HEK293 (cell line): ENCODE results near the gene TADA2B.

Experiments used
- CTCF ChIA-PET: fragments of 350-600 bp; formaldehyde crosslinking; extraction: SDS; loops from one replicate; lab custom pipeline; 2021; ENCODE audit warnings: antibody characterized with exemption; lab: Yijun Ruan, JAX
- POLR2A ChIA-PET: fragments of 300-600 bp; formaldehyde crosslinking; extraction: SDS; loops from one replicate; lab custom pipeline; 2020; ENCODE audit warnings: antibody characterized with exemption, inconsistent platforms; lab: Yijun Ruan, JAX
- H3K27ac ChIP-seq: fragments of 200-500 bp; sonication (Bioruptor generic); 2 replicates; pipeline ENCODE4 v1.5.1; 2014; ENCODE audit warnings: low read depth, low read length, control low read depth, inconsistent platforms; ENCODE audit errors: extremely low read depth
- H3K36me3 ChIP-seq, 2 experiments: fragments of 200-500 bp in 1 of 2; sonication (Bioruptor generic) in 1 of 2; 1 replicate in 1 of 2; 2 replicates in 1 of 2; pipeline ENCODE4 v1.5.1; 2014 to 2017; ENCODE audit warnings: inconsistent platforms in 2 of 2, low read length in 2 of 2; ENCODE audit not compliant: control insufficient read depth in 2 of 2, insufficient read depth in 1 of 2
- H3K4me1 ChIP-seq: fragments of 200-500 bp; sonication (Bioruptor generic); 2 replicates; pipeline ENCODE4 v1.5.1; 2014; ENCODE audit warnings: mild to moderate bottlenecking, low read length, inconsistent platforms; ENCODE audit not compliant: control insufficient read depth, insufficient read depth
- H3K4me3 ChIP-seq: 2 replicates; pipeline ENCODE4 v1.5.1; 2011; ENCODE audit warnings: low read depth, mild to moderate bottlenecking, control low read depth, low read length, moderate library complexity
- H3K9me3 ChIP-seq: fragments of 200-500 bp; sonication (Bioruptor generic); 2 replicates; pipeline ENCODE4 v1.5.1; 2014; ENCODE audit warnings: low read depth, low read length, inconsistent platforms; ENCODE audit not compliant: control insufficient read depth, insufficient read depth
- EGR2 ChIP-seq: fragments of 450-650 bp; formaldehyde crosslinking; IDR thresholded peaks from 2 replicates; pipeline ENCODE4 v1.5.1; 2016; ENCODE audit warnings: low read depth, missing biosample characterization, missing genetic modification characterization
- KLF1 ChIP-seq: fragments of 450-650 bp; formaldehyde crosslinking; IDR thresholded peaks from 2 replicates; pipeline ENCODE4 v1.5.1; 2016; ENCODE audit warnings: missing biosample characterization, missing genetic modification characterization
- MEIS1 ChIP-seq: sonication (generic); formaldehyde crosslinking; IDR thresholded peaks from 2 replicates; pipeline ENCODE4 v1.8.1; 2022; ENCODE audit warnings: missing genetic modification reagents, mild to moderate bottlenecking, borderline replicate concordance
- MZF1 ChIP-seq: fragments of 450-650 bp; formaldehyde crosslinking; IDR thresholded peaks from 2 replicates; pipeline ENCODE4 v1.5.1; 2017; ENCODE audit warnings: missing biosample characterization, missing genetic modification characterization, borderline replicate concordance
- OVOL3 ChIP-seq: fragments of 450-650 bp; formaldehyde crosslinking; IDR thresholded peaks from 2 replicates; pipeline ENCODE4 v1.5.1; 2016; ENCODE audit warnings: missing biosample characterization, missing genetic modification characterization
- PRDM1 ChIP-seq: fragments of 450-650 bp; formaldehyde crosslinking; IDR thresholded peaks from 2 replicates; pipeline ENCODE4; 2016; ENCODE audit warnings: missing biosample characterization, missing genetic modification characterization
- SP3 ChIP-seq: fragments of 450-650 bp; formaldehyde crosslinking; IDR thresholded peaks from 2 replicates; pipeline ENCODE4 v1.5.1; 2016; ENCODE audit warnings: missing biosample characterization, missing genetic modification characterization
- ZFHX2 ChIP-seq: fragments of 450-650 bp; formaldehyde crosslinking; conservative IDR thresholded peaks from 2 replicates; pipeline ENCODE4 v1.5.1; 2016; ENCODE audit warnings: missing biosample characterization, missing genetic modification characterization
- ZNF221 ChIP-seq: fragments of 450-650 bp; formaldehyde crosslinking; IDR thresholded peaks from 2 replicates; pipeline ENCODE4 v1.5.1; 2017; ENCODE audit warnings: missing biosample characterization, missing genetic modification characterization, borderline replicate concordance
- ZNF24 ChIP-seq: fragments of 450-650 bp; formaldehyde crosslinking; IDR thresholded peaks from 2 replicates; pipeline ENCODE4 v1.5.1; 2016; ENCODE audit warnings: missing biosample characterization, missing genetic modification characterization
- ZNF37A ChIP-seq: fragments of 450-650 bp; IDR thresholded peaks from 2 replicates; pipeline ENCODE4 v1.5.1; 2018; ENCODE audit warnings: missing biosample characterization, missing genetic modification characterization
- ZNF48 ChIP-seq: fragments of 450-650 bp; formaldehyde crosslinking; IDR thresholded peaks from 2 replicates; pipeline ENCODE4 v1.5.1; 2016; ENCODE audit warnings: missing biosample characterization, missing genetic modification characterization
- ZNF529 ChIP-seq: fragments of 450-650 bp; formaldehyde crosslinking; IDR thresholded peaks from 2 replicates; pipeline ENCODE4 v1.5.1; 2017; ENCODE audit warnings: missing genetic modification characterization, missing biosample characterization; ENCODE audit not compliant: insufficient replicate concordance
- ZNF596 ChIP-seq: fragments of 450-650 bp; IDR thresholded peaks from 2 replicates; pipeline ENCODE4 v1.5.0; 2018; ENCODE audit warnings: missing biosample characterization, mild to moderate bottlenecking, missing genetic modification characterization, moderate library complexity
- ZNF623 ChIP-seq: fragments of 450-650 bp; formaldehyde crosslinking; IDR thresholded peaks from 2 replicates; pipeline ENCODE4 v1.5.1; 2016; ENCODE audit warnings: missing biosample characterization, missing genetic modification characterization
- ZNF629 ChIP-seq: fragments of 450-650 bp; formaldehyde crosslinking; IDR thresholded peaks from 2 replicates; pipeline ENCODE4 v1.5.1; 2017; ENCODE audit warnings: missing biosample characterization, missing genetic modification characterization
- ZNF645 ChIP-seq: fragments of 450-650 bp; formaldehyde crosslinking; IDR thresholded peaks from 2 replicates; pipeline ENCODE4; 2016; ENCODE audit warnings: missing biosample characterization, missing genetic modification characterization
- ZNF670 ChIP-seq: fragments of 450-650 bp; formaldehyde crosslinking; IDR thresholded peaks from 2 replicates; pipeline ENCODE4 v1.5.1; 2016; ENCODE audit warnings: missing biosample characterization, missing genetic modification characterization, low read depth
- ZNF768 ChIP-seq: fragments of 450-650 bp; formaldehyde crosslinking; IDR thresholded peaks from 2 replicates; pipeline ENCODE4 v1.5.1; 2018; ENCODE audit warnings: missing biosample characterization, mild to moderate bottlenecking, missing genetic modification characterization
- ZNF785 ChIP-seq: fragments of 450-650 bp; formaldehyde crosslinking; IDR thresholded peaks from 2 replicates; pipeline ENCODE4 v1.5.1; 2016; ENCODE audit warnings: missing biosample characterization, missing genetic modification characterization
- ZSCAN4 ChIP-seq: fragments of 450-650 bp; formaldehyde crosslinking; IDR thresholded peaks from 2 replicates; pipeline ENCODE4 v1.5.1; 2017; ENCODE audit warnings: missing biosample characterization, missing genetic modification characterization
- TF ChIP-seq, protein P1 (sequence below): fragments of 450-650 bp; formaldehyde crosslinking; IDR thresholded peaks from 2 replicates; pipeline ENCODE4 v1.5.1; 2017; ENCODE audit warnings: missing biosample characterization, missing genetic modification characterization
- TF ChIP-seq, protein P2 (sequence below): IDR thresholded peaks from 2 replicates; pipeline ENCODE4 v1.6.1; 2011; ENCODE audit warnings: mild to moderate bottlenecking, low read depth, low read length, borderline replicate concordance
- TF ChIP-seq, protein P3 (sequence below): fragments of 450-650 bp; formaldehyde crosslinking; IDR thresholded peaks from 2 replicates; pipeline ENCODE4 v1.5.1; 2016; ENCODE audit warnings: missing biosample characterization, missing genetic modification characterization, low read depth
- TF ChIP-seq, protein P4 (sequence below): fragments of 450-650 bp; formaldehyde crosslinking; IDR thresholded peaks from 2 replicates; pipeline ENCODE4 v1.5.0; 2017; ENCODE audit warnings: missing biosample characterization, missing genetic modification characterization, borderline replicate concordance

Gene TADA2B

DNA sequence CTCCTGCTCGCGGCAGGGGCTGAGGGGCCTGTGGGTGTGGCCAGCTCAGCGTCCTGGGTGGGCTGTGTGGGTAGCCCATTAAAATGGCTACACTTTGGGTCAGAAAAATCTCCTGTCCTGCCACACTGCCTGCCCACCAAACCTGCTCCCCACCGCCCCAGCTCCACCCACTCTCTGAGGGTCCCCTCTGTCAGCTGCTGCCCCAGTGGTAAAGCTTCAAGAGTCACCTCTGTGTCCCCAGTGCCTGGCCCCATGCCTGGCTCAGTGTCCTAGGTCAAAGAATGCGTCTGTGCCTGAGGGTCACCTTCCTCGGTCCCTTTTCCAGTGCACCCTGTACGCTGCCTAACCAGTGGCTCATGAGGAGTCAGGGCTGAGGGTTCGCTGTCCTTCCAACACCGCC lies 24.9 kb upstream of the TADA2B start:
- POLR2A ChIA-PET = no interaction called here

GRCh38 chr4:7019367-7019766 lies 23.8 kb upstream of the TADA2B start:
- H3K36me3 ChIP-seq = peaks cover 4 to 73% of the 10 kb centered on the region in 2 experiments; a peak in 1 of 3 replicates
- no peaks in the 10 kb centered on the region for H3K9me3 ChIP-seq
- ChIA-PET POLR2A (no interaction called here), CTCF (no interaction called here)
- H3K4me1 ChIP-seq = no peaks in the 10 kb centered on the region
- no peak overlapping the region for H3K4me3 ChIP-seq
- no peak for TF ChIP-seq ZNF670 (tag by site-specific recombination)
- no peak for TF ChIP-seq ZNF48 (tag by site-specific recombination)
- TF ChIP-seq SP3 (tag by site-specific recombination) = no peak
- TF ChIP-seq, protein P1, sequence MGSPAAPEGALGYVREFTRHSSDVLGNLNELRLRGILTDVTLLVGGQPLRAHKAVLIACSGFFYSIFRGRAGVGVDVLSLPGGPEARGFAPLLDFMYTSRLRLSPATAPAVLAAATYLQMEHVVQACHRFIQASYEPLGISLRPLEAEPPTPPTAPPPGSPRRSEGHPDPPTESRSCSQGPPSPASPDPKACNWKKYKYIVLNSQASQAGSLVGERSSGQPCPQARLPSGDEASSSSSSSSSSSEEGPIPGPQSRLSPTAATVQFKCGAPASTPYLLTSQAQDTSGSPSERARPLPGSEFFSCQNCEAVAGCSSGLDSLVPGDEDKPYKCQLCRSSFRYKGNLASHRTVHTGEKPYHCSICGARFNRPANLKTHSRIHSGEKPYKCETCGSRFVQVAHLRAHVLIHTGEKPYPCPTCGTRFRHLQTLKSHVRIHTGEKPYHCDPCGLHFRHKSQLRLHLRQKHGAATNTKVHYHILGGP (tag by site-specific recombination) = no peak
- TF ChIP-seq ZNF629 = no peak
- no peak for TF ChIP-seq ZSCAN4 (tag by site-specific recombination)
- TF ChIP-seq ZNF768 = no peak
- no peak for TF ChIP-seq MZF1
- TF ChIP-seq MEIS1 (CRISPR knock-in tag) = no peak
- no peak for TF ChIP-seq ZNF221 (tag by site-specific recombination)
- no peak for TF ChIP-seq ZNF623 (tag by site-specific recombination)
- no peak for TF ChIP-seq PRDM1
- TF ChIP-seq ZNF529 (tag by site-specific recombination) = no peak
- TF ChIP-seq, protein P2, sequence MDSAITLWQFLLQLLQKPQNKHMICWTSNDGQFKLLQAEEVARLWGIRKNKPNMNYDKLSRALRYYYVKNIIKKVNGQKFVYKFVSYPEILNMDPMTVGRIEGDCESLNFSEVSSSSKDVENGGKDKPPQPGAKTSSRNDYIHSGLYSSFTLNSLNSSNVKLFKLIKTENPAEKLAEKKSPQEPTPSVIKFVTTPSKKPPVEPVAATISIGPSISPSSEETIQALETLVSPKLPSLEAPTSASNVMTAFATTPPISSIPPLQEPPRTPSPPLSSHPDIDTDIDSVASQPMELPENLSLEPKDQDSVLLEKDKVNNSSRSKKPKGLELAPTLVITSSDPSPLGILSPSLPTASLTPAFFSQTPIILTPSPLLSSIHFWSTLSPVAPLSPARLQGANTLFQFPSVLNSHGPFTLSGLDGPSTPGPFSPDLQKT = no peak
- no peak for TF ChIP-seq ZNF645 (tag by site-specific recombination)
- TF ChIP-seq, protein P3, sequence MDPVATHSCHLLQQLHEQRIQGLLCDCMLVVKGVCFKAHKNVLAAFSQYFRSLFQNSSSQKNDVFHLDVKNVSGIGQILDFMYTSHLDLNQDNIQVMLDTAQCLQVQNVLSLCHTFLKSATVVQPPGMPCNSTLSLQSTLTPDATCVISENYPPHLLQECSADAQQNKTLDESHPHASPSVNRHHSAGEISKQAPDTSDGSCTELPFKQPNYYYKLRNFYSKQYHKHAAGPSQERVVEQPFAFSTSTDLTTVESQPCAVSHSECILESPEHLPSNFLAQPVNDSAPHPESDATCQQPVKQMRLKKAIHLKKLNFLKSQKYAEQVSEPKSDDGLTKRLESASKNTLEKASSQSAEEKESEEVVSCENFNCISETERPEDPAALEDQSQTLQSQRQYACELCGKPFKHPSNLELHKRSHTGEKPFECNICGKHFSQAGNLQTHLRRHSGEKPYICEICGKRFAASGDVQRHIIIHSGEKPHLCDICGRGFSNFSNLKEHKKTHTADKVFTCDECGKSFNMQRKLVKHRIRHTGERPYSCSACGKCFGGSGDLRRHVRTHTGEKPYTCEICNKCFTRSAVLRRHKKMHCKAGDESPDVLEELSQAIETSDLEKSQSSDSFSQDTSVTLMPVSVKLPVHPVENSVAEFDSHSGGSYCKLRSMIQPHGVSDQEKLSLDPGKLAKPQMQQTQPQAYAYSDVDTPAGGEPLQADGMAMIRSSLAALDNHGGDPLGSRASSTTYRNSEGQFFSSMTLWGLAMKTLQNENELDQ = no peak
- no peak for TF ChIP-seq ZNF24
- TF ChIP-seq, protein P4, sequence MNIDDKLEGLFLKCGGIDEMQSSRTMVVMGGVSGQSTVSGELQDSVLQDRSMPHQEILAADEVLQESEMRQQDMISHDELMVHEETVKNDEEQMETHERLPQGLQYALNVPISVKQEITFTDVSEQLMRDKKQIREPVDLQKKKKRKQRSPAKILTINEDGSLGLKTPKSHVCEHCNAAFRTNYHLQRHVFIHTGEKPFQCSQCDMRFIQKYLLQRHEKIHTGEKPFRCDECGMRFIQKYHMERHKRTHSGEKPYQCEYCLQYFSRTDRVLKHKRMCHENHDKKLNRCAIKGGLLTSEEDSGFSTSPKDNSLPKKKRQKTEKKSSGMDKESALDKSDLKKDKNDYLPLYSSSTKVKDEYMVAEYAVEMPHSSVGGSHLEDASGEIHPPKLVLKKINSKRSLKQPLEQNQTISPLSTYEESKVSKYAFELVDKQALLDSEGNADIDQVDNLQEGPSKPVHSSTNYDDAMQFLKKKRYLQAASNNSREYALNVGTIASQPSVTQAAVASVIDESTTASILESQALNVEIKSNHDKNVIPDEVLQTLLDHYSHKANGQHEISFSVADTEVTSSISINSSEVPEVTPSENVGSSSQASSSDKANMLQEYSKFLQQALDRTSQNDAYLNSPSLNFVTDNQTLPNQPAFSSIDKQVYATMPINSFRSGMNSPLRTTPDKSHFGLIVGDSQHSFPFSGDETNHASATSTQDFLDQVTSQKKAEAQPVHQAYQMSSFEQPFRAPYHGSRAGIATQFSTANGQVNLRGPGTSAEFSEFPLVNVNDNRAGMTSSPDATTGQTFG (tag by site-specific recombination) = no peak
- TF ChIP-seq KLF1 (tag by site-specific recombination) = no peak
- no peak for TF ChIP-seq OVOL3
- TF ChIP-seq, all 188 proteins: peak for 0
- H3K27ac ChIP-seq = no peak overlapping the region

More for the DNA sequence above, 24.9 kb upstream of the TADA2B start:
- Histone ChIP-seq H3K4me1 (no peaks in the 10 kb centered on the region), H3K4me3 (no peak overlapping the region), H3K36me3 (peaks cover 4 to 70% of the 10 kb centered on the region in 2 experiments; a peak in 2 of 3 replicates), H3K9me3 (no peaks in the 10 kb centered on the region), H3K27ac (no peak overlapping the region)
- TF ChIP-seq ZFHX2 (tag by site-specific recombination) (peak; percentile 31; the same call in 1 of the 2 replicates), EGR2 (tag by site-specific recombination) (0 out of 2 replicates have a peak, but pooled peaks have one; percentile 21), ZNF785 (tag by site-specific recombination) (no peak), ZNF596 (no peak), ZNF37A (tag by site-specific recombination) (no peak)
- CTCF ChIA-PET = interaction anchor here (1.5 kb wide), 1 partner anchor 25 kb away, joined by 8 read pairs; the partner anchor contains the start of gene TADA2B
